Activated B cell treated with CpG ODN at 0.5 μM for 24 hours (primary cell): ENCODE measurements around the gene IER5L. TPM values are rescaled to one million over a fixed set of nuclear protein-coding genes. Genes with fewer than 3 reads are reported as not detected.

ENCODE experiments used
- ATAC-seq: fragments of 200-7000 bp; cut with Tn5 transposase; one replicate; pipeline ENCODE4 v1.10.0; 2021; ENCODE audit warnings: low read depth, mild to moderate bottlenecking, moderate library complexity
- CTCF ChIA-PET: fragments of 350-600 bp; sonication (Branson Sonifier 250); formaldehyde crosslinking; loops from one replicate; lab custom pipeline; 2021; ENCODE audit warnings: antibody characterized with exemption; lab: Charles Lee
- POLR2A ChIA-PET: fragments of 350-600 bp; sonication (Branson Sonifier 250); formaldehyde crosslinking; loops from one replicate; lab custom pipeline; 2021; ENCODE audit warnings: antibody characterized with exemption; lab: Charles Lee
- DNase-seq: peaks from one replicate; pipeline ENCODE4 v3.0.0; 2022
- H3K27ac Mint-ChIP-seq: one replicate; pipeline ENCODE4 v1.8.0; 2020; ENCODE audit warnings: mixed read lengths
- H3K27me3 Mint-ChIP-seq: one replicate; pipeline ENCODE4 v1.8.0; 2021; ENCODE audit warnings: mixed read lengths
- H3K36me3 Mint-ChIP-seq: one replicate; pipeline ENCODE4 v1.8.0; 2021; ENCODE audit warnings: low read depth, mixed read lengths
- H3K4me1 Mint-ChIP-seq: one replicate; pipeline ENCODE4 v1.8.0; 2021; ENCODE audit warnings: mixed read lengths
- H3K4me3 Mint-ChIP-seq: one replicate; pipeline ENCODE4 v1.8.0; 2020; ENCODE audit warnings: mild to moderate bottlenecking, mixed read lengths
- H3K9me3 Mint-ChIP-seq: one replicate; pipeline ENCODE4 v1.8.0; 2020; ENCODE audit warnings: mixed read lengths
- CTCF ChIP-seq: fragments of 200-600 bp; IDR thresholded peaks from one replicate; pipeline ENCODE4 v1.8.0; 2022; ENCODE audit warnings: antibody characterized with exemption, mild to moderate bottlenecking
- intact Hi-C: fragments of 100-400 bp; cut with micrococcal nuclease; formaldehyde crosslinking; loops from one replicate; pipeline ENCODE4 v1.15.1; 2024
- total RNA-seq: library from RNA; stranded (reverse); gene quantifications from 2 replicates; pipeline ENCODE4 v1.2.3, GENCODE V29; 2022

IER5L gene
- total RNA-seq, 1 donor from 2014 or later: 1.9 TPM

GRCh38 chr9:129218918-129219317 lies 40.9 kb upstream of the IER5L start:
- Mint-ChIP-seq H3K4me1 (peaks cover 5% of the 10 kb centered on the region), H3K36me3 (no peaks in the 10 kb centered on the region), H3K27ac (no peak overlapping the region), H3K4me3 (no peak overlapping the region), H3K9me3 (no peaks in the 10 kb centered on the region), H3K27me3 (peaks cover 37% of the 10 kb centered on the region)
- DNase-seq: no peak
- ChIA-PET CTCF (no interaction called here), POLR2A (no interaction called here)
- TF ChIP-seq CTCF: no peak
- intact Hi-C loops: no loop called here
- ATAC-seq: no peak

GRCh38 chr9:129218272-129218625 lies 40.2 kb upstream of the IER5L start:
- peaks cover 37% of the 10 kb centered on the region for H3K27me3 Mint-ChIP-seq
- H3K27ac Mint-ChIP-seq: no peak overlapping the region
- intact Hi-C loops: no loop called here
- ATAC-seq (no peak), DNase-seq (no peak)
- H3K36me3 Mint-ChIP-seq: no peaks in the 10 kb centered on the region
- no peak for TF ChIP-seq CTCF
- peaks cover 5% of the 10 kb centered on the region for H3K4me1 Mint-ChIP-seq
- no peak overlapping the region for H3K4me3 Mint-ChIP-seq
- no peaks in the 10 kb centered on the region for H3K9me3 Mint-ChIP-seq
- ChIA-PET CTCF (interaction anchor here (1.0 kb wide), 1 partner anchor 388 kb away, joined by 3 read pairs; no protein-coding TSS in a partner anchor), POLR2A (no interaction called here)

GRCh38 chr9:129213551-129213950 lies 35.5 kb upstream of the IER5L start:
- CTCF ChIA-PET: no interaction called here

GRCh38 chr9:129211686-129212085 lies 33.6 kb upstream of the IER5L start:
- H3K4me3 Mint-ChIP-seq: no peak overlapping the region
- no peak for TF ChIP-seq CTCF
- POLR2A ChIA-PET: no interaction called here
- peaks cover 11% of the 10 kb centered on the region for H3K27me3 Mint-ChIP-seq
- H3K27ac Mint-ChIP-seq: no peak overlapping the region
- ATAC-seq (no peak), DNase-seq (no peak)
- peaks cover 4% of the 10 kb centered on the region for H3K4me1 Mint-ChIP-seq
- H3K36me3 Mint-ChIP-seq: no peaks in the 10 kb centered on the region
- H3K9me3 Mint-ChIP-seq: no peaks in the 10 kb centered on the region
- CTCF ChIA-PET: no interaction called here
- intact Hi-C loops: no loop called here

More at GRCh38 chr9:129213551-129213950, 35.5 kb upstream of the IER5L start:
- no peaks in the 10 kb centered on the region for H3K9me3 Mint-ChIP-seq
- POLR2A ChIA-PET: no interaction called here
- no peak for DNase-seq
- no peak for ATAC-seq
- no peak overlapping the region for H3K4me3 Mint-ChIP-seq
- no peak for TF ChIP-seq CTCF
- intact Hi-C loops: no loop called here
- no peak overlapping the region for H3K27ac Mint-ChIP-seq
- peaks cover 16% of the 10 kb centered on the region for H3K27me3 Mint-ChIP-seq
- no peaks in the 10 kb centered on the region for H3K36me3 Mint-ChIP-seq
- H3K4me1 Mint-ChIP-seq: peaks cover 3% of the 10 kb centered on the region

GRCh38 chr9:129210125-129210524 lies 32.1 kb upstream of the IER5L start:
- no peak for TF ChIP-seq CTCF
- Mint-ChIP-seq H3K4me3 (no peak overlapping the region), H3K27ac (no peak overlapping the region), H3K27me3 (peaks cover 5% of the 10 kb centered on the region), H3K9me3 (no peaks in the 10 kb centered on the region), H3K4me1 (peaks cover 4% of the 10 kb centered on the region), H3K36me3 (no peaks in the 10 kb centered on the region)
- intact Hi-C loops: no loop called here
- CTCF ChIA-PET: no interaction called here
- POLR2A ChIA-PET: no interaction called here
- ATAC-seq (no peak), DNase-seq (no peak)
